ENCODE data around the gene CREB5.

CREB5 gene

GRCh38 chr7:28724563-28724962 lies 312.2 kb downstream of the CREB5 start:
- Histone ChIP-seq H3K27ac (ENCODE audit: low read depth, low read length) (no peak overlapping the region), H3K9ac (ENCODE audit: low read length in 5 of 5) (no peak overlapping the region), H3K4me3 (ENCODE audit: low read depth in 1 of 5, low read length in 5 of 5) (no peak overlapping the region), H3K9me3 (ENCODE audit: control insufficient read depth in 5 of 5, low read length in 5 of 5) (no peaks in the 10 kb centered on the region), H3K4me1 (ENCODE audit: control insufficient read depth in 5 of 5, insufficient read depth in 5 of 5, low read length in 5 of 5) (peaks cover 0 to 12% (median 5%) of the 10 kb centered on the region in 5 donors), H3K27me3 (ENCODE audit: control insufficient read depth in 5 of 5, insufficient read depth in 4 of 5, low read length in 5 of 5) (no peaks in the 10 kb centered on the region), H3K36me3 (ENCODE audit: control insufficient read depth in 5 of 5, insufficient read depth in 5 of 5, low read length in 5 of 5) (peaks cover 0 to 32% (median 25%) of the 10 kb centered on the region in 5 donors)

GRCh38 chr7:28725045-28725642 lies 312.8 kb downstream of the CREB5 start:
- Histone ChIP-seq H3K9ac (ENCODE audit: low read length in 5 of 5) (no peak overlapping the region), H3K27ac (ENCODE audit: low read depth, low read length) (no peak overlapping the region), H3K4me3 (ENCODE audit: low read depth in 1 of 5, low read length in 5 of 5) (no peak overlapping the region), H3K9me3 (ENCODE audit: control insufficient read depth in 5 of 5, low read length in 5 of 5) (no peaks in the 10 kb centered on the region), H3K36me3 (ENCODE audit: control insufficient read depth in 5 of 5, insufficient read depth in 5 of 5, low read length in 5 of 5) (peaks cover 0 to 31% (median 22%) of the 10 kb centered on the region in 5 donors), H3K27me3 (ENCODE audit: control insufficient read depth in 5 of 5, insufficient read depth in 4 of 5, low read length in 5 of 5) (no peaks in the 10 kb centered on the region), H3K4me1 (ENCODE audit: control insufficient read depth in 5 of 5, insufficient read depth in 5 of 5, low read length in 5 of 5) (peaks cover 0 to 12% (median 5%) of the 10 kb centered on the region in 5 donors)

DNA sequence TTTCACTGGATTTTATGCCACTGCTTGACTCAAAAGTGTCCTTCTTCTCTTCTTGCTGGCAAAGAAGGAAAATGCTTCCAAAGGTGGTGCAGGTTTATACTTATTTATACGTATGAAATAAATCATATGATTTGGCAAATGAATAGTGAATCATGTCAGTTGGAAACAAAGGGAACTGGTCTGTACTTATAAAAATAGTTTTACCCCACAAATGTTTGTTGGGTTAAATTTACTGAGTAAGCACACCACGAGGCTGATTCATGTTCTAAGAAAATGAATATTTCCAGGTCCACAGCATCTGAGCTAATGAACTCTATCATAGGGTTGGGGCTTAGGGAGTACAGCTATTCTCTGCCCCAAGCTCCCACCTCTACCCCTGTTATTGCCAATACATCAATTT lies 313.6 kb downstream of the CREB5 start:
- no peak overlapping the region for H3K9ac ChIP-seq (ENCODE audit: low read length in 5 of 5)
- no peaks in the 10 kb centered on the region for H3K9me3 ChIP-seq (ENCODE audit: control insufficient read depth in 5 of 5, low read length in 5 of 5)
- no peaks in the 10 kb centered on the region for H3K27me3 ChIP-seq (ENCODE audit: control insufficient read depth in 5 of 5, insufficient read depth in 4 of 5, low read length in 5 of 5)
- H3K36me3 ChIP-seq (ENCODE audit: control insufficient read depth in 5 of 5, insufficient read depth in 5 of 5, low read length in 5 of 5), result peaks cover 0 to 24% (median 16%) of the 10 kb centered on the region in 5 donors
- H3K4me1 ChIP-seq (ENCODE audit: control insufficient read depth in 5 of 5, insufficient read depth in 5 of 5, low read length in 5 of 5), result peaks cover 0 to 12% (median 5%) of the 10 kb centered on the region in 5 donors
- no peak overlapping the region for H3K27ac ChIP-seq (ENCODE audit: low read depth, low read length)
- no peak overlapping the region for H3K4me3 ChIP-seq (ENCODE audit: low read depth in 1 of 5, low read length in 5 of 5)

DNA sequence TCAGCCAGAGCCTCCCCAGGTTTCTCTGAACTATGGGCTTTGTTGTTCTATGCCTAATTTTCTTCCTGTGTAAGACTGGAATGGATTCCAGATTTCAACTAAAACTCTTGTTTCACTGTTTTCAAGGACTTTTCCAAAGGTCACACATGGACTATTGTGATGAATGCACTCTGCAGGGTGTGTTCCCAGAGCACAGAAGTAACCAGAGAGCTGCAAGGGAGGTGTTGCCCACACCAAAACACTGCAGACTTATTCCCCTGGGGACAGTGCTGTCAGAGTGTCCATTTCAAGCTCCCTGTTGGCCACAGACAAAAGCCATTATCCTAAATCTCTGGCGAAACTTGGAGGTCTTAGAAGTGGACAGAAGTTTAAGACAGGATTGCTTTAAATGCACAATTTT lies 314.2 kb downstream of the CREB5 start:
- Histone ChIP-seq H3K4me3 (ENCODE audit: low read depth in 1 of 5, low read length in 5 of 5) (no peak overlapping the region), H3K27me3 (ENCODE audit: control insufficient read depth in 5 of 5, insufficient read depth in 4 of 5, low read length in 5 of 5) (no peaks in the 10 kb centered on the region), H3K27ac (ENCODE audit: low read depth, low read length) (no peak overlapping the region), H3K9ac (ENCODE audit: low read length in 5 of 5) (no peak overlapping the region), H3K36me3 (ENCODE audit: control insufficient read depth in 5 of 5, insufficient read depth in 5 of 5, low read length in 5 of 5) (peaks cover 0 to 17% (median 10%) of the 10 kb centered on the region in 5 donors), H3K9me3 (ENCODE audit: control insufficient read depth in 5 of 5, low read length in 5 of 5) (no peaks in the 10 kb centered on the region), H3K4me1 (ENCODE audit: control insufficient read depth in 5 of 5, insufficient read depth in 5 of 5, low read length in 5 of 5) (peaks cover 0 to 13% (median 7%) of the 10 kb centered on the region in 5 donors)

DNA sequence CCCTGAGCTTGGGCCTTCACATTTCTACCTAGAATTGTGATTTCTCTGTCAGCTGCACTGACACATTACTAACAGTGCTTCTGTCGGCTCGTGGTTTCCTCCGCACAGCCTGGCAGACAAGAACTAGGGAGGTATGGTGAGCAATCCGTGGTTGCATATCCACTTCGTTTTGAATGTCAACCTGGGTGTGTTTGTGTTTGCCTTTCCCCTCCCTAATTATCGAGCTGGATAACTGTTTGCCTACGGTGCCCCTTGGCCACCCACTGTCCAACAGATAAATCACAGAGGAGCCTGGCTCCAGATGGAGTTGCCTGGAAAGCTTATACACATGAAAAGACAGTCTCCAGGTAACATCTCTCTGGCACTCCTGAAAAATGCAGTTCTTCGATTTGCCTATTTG lies 317.0 kb downstream of the CREB5 start:
- H3K4me3 ChIP-seq (ENCODE audit: low read depth in 1 of 5, low read length in 5 of 5), result no peak overlapping the region
- peaks cover 6 to 31% (median 21%) of the 10 kb centered on the region in 5 donors for H3K4me1 ChIP-seq (ENCODE audit: control insufficient read depth in 5 of 5, insufficient read depth in 5 of 5, low read length in 5 of 5)
- no peak overlapping the region for H3K9ac ChIP-seq (ENCODE audit: low read length in 5 of 5)
- no peaks in the 10 kb centered on the region for H3K9me3 ChIP-seq (ENCODE audit: control insufficient read depth in 5 of 5, low read length in 5 of 5)
- peaks cover 0 to 4% (median 0%) of the 10 kb centered on the region in 5 donors for H3K27me3 ChIP-seq (ENCODE audit: control insufficient read depth in 5 of 5, insufficient read depth in 4 of 5, low read length in 5 of 5)
- H3K27ac ChIP-seq (ENCODE audit: low read depth, low read length), result no peak overlapping the region
- peaks cover 0 to 8% (median 3%) of the 10 kb centered on the region in 5 donors for H3K36me3 ChIP-seq (ENCODE audit: control insufficient read depth in 5 of 5, insufficient read depth in 5 of 5, low read length in 5 of 5)

DNA sequence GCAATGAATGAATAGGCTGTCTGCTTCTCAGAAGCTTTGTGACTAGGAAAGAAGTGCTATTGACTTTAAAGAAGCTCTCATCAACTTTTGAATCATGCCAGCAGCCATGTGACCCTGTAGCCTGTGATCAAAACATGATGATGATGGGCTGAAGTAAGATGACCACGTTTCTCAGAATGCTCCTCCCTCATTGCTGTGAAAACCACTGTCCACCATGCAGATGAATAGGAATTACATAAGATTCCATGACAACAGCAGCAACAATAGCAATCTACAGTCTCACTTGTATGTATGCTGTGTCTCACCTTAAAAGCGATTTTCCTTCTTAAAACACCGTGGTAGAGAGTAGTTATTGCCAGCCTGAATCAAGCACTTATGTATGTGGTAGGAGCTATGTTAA lies 317.4 kb downstream of the CREB5 start:
- peaks cover 6 to 31% (median 21%) of the 10 kb centered on the region in 5 donors for H3K4me1 ChIP-seq (ENCODE audit: control insufficient read depth in 5 of 5, insufficient read depth in 5 of 5, low read length in 5 of 5)
- no peak overlapping the region for H3K27ac ChIP-seq (ENCODE audit: low read depth, low read length)

GRCh38 chr7:28731092-28731658 lies 318.9 kb downstream of the CREB5 start:
- H3K27me3 ChIP-seq (ENCODE audit: control insufficient read depth in 5 of 5, insufficient read depth in 4 of 5, low read length in 5 of 5), result peaks cover 0 to 4% (median 0%) of the 10 kb centered on the region in 5 donors
- H3K9me3 ChIP-seq (ENCODE audit: control insufficient read depth in 5 of 5, low read length in 5 of 5), result no peaks in the 10 kb centered on the region
- H3K27ac ChIP-seq (ENCODE audit: low read depth, low read length), result no peak overlapping the region
- no peak overlapping the region for H3K9ac ChIP-seq (ENCODE audit: low read length in 5 of 5)
- H3K36me3 ChIP-seq (ENCODE audit: control insufficient read depth in 5 of 5, insufficient read depth in 5 of 5, low read length in 5 of 5), result no peaks in the 10 kb centered on the region
- H3K4me3 ChIP-seq (ENCODE audit: low read depth in 1 of 5, low read length in 5 of 5), result no peak overlapping the region
- H3K4me1 ChIP-seq (ENCODE audit: control insufficient read depth in 5 of 5, insufficient read depth in 5 of 5, low read length in 5 of 5), result peaks cover 4 to 24% (median 16%) of the 10 kb centered on the region in 5 donors

More for the DNA sequence above, 317.4 kb downstream of the CREB5 start:
- H3K36me3 ChIP-seq (ENCODE audit: control insufficient read depth in 5 of 5, insufficient read depth in 5 of 5, low read length in 5 of 5), result peaks cover 0 to 3% (median 0%) of the 10 kb centered on the region in 5 donors
- H3K27me3 ChIP-seq (ENCODE audit: control insufficient read depth in 5 of 5, insufficient read depth in 4 of 5, low read length in 5 of 5), result peaks cover 0 to 4% (median 0%) of the 10 kb centered on the region in 5 donors
- H3K9me3 ChIP-seq (ENCODE audit: control insufficient read depth in 5 of 5, low read length in 5 of 5), result no peaks in the 10 kb centered on the region
- H3K4me3 ChIP-seq (ENCODE audit: low read depth in 1 of 5, low read length in 5 of 5), result no peak overlapping the region
- H3K9ac ChIP-seq (ENCODE audit: low read length in 5 of 5), result no peak overlapping the region

GRCh38 chr7:28732071-28732869 lies 320.0 kb downstream of the CREB5 start:
- Histone ChIP-seq H3K4me1 (ENCODE audit: control insufficient read depth in 5 of 5, insufficient read depth in 5 of 5, low read length in 5 of 5) (peaks cover 4 to 20% (median 16%) of the 10 kb centered on the region in 5 donors), H3K27ac (ENCODE audit: low read depth, low read length) (peak overlapping the region; percentile 20)

GRCh38 chr7:28733035-28733434 lies 320.7 kb downstream of the CREB5 start:
- no peak overlapping the region for H3K9ac ChIP-seq (ENCODE audit: low read length in 5 of 5)
- no peak overlapping the region for H3K4me3 ChIP-seq (ENCODE audit: low read depth in 1 of 5, low read length in 5 of 5)
- H3K27ac ChIP-seq (ENCODE audit: low read depth, low read length), result no peak overlapping the region
- peaks cover 0 to 4% (median 0%) of the 10 kb centered on the region in 5 donors for H3K27me3 ChIP-seq (ENCODE audit: control insufficient read depth in 5 of 5, insufficient read depth in 4 of 5, low read length in 5 of 5)
- H3K9me3 ChIP-seq (ENCODE audit: control insufficient read depth in 5 of 5, low read length in 5 of 5), result no peaks in the 10 kb centered on the region
- no peaks in the 10 kb centered on the region for H3K36me3 ChIP-seq (ENCODE audit: control insufficient read depth in 5 of 5, insufficient read depth in 5 of 5, low read length in 5 of 5)
- H3K4me1 ChIP-seq (ENCODE audit: control insufficient read depth in 5 of 5, insufficient read depth in 5 of 5, low read length in 5 of 5), result peaks cover 4 to 21% (median 16%) of the 10 kb centered on the region in 5 donors

More at GRCh38 chr7:28732071-28732869, 320.0 kb downstream of the CREB5 start:
- Histone ChIP-seq H3K9me3 (ENCODE audit: control insufficient read depth in 5 of 5, low read length in 5 of 5) (no peaks in the 10 kb centered on the region), H3K4me3 (ENCODE audit: low read depth in 1 of 5, low read length in 5 of 5) (peak overlapping the region in 4 of 5 donors; percentile 9 to 51 (median 28)), H3K36me3 (ENCODE audit: control insufficient read depth in 5 of 5, insufficient read depth in 5 of 5, low read length in 5 of 5) (no peaks in the 10 kb centered on the region), H3K27me3 (ENCODE audit: control insufficient read depth in 5 of 5, insufficient read depth in 4 of 5, low read length in 5 of 5) (peaks cover 0 to 4% (median 0%) of the 10 kb centered on the region in 5 donors), H3K9ac (ENCODE audit: low read length in 5 of 5) (no peak overlapping the region)

DNA sequence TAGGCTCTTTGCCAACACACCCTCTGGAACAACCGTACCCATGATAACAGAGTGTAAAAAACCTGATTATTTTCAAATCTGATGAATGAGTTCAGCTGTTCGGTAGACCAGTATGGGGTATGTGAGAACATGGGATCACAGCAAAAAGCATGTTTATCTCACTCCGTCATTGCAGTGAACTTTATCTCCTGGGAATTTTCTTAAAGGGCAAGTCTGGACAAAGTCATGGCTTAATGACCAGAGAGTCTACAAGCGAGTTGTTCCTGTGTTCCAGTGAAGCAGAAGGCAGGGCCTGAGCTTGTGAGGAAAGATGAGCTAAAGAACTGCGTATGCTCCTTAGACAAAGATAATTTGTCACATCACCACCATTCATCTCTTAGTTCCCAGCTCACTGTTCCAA lies 326.1 kb downstream of the CREB5 start:
- H3K27ac ChIP-seq (ENCODE audit: low read depth, low read length), result no peak overlapping the region
- H3K27me3 ChIP-seq (ENCODE audit: control insufficient read depth in 5 of 5, insufficient read depth in 4 of 5, low read length in 5 of 5), result peaks cover 0 to 4% (median 0%) of the 10 kb centered on the region in 5 donors
- H3K9me3 ChIP-seq (ENCODE audit: control insufficient read depth in 5 of 5, low read length in 5 of 5), result no peaks in the 10 kb centered on the region
- H3K36me3 ChIP-seq (ENCODE audit: control insufficient read depth in 5 of 5, insufficient read depth in 5 of 5, low read length in 5 of 5), result no peaks in the 10 kb centered on the region
- H3K9ac ChIP-seq (ENCODE audit: low read length in 5 of 5), result no peak overlapping the region
- H3K4me3 ChIP-seq (ENCODE audit: low read depth in 1 of 5, low read length in 5 of 5), result no peak overlapping the region
- peaks cover 0 to 5% (median 3%) of the 10 kb centered on the region in 5 donors for H3K4me1 ChIP-seq (ENCODE audit: control insufficient read depth in 5 of 5, insufficient read depth in 5 of 5, low read length in 5 of 5)

Data from subcutaneous abdominal adipose tissue (tissue), 5 donors.